GM23338 (cell line): Measurements from ENCODE around the gene NCKAP5. TPM values are rescaled to one million over a fixed set of nuclear protein-coding genes. Genes with fewer than 3 reads are reported as not detected.

Experiments used
- ATAC-seq: fragments of 200-7000 bp; cut with Tn5 transposase; 3 replicates; pipeline ENCODE4 v1.9.1; 2020
- DNase-seq: peaks from one replicate; pipeline ENCODE4 v3.0.0-alpha.2; 2015; ENCODE audit warnings: low spot score
- H2AFZ ChIP-seq: fragments of 200-600 bp; sonication (generic); 2 replicates; pipeline ENCODE4 v1.8.0; 2016; ENCODE audit warnings: antibody characterized with exemption, mild to moderate bottlenecking, moderate library complexity
- H3F3A ChIP-seq: fragments of 200-600 bp; sonication (generic); replicated peaks from 2 replicates; pipeline ENCODE4 v1.8.0; 2017; ENCODE audit warnings: antibody characterized with exemption, mixed run types, low read depth
- H3K27ac ChIP-seq: fragments of 200-600 bp; sonication (generic); 2 replicates; pipeline ENCODE4 v1.6.1; 2016; ENCODE audit warnings: low read depth
- H3K27me3 ChIP-seq: fragments of 200-600 bp; sonication (generic); 2 replicates; pipeline ENCODE4 v1.8.0; 2016; ENCODE audit warnings: mild to moderate bottlenecking, mixed run types, moderate library complexity; ENCODE audit not compliant: insufficient read depth
- H3K36me3 ChIP-seq: fragments of 200-600 bp; sonication (generic); 2 replicates; pipeline ENCODE4 v1.8.0; 2016; ENCODE audit warnings: mild to moderate bottlenecking; ENCODE audit not compliant: insufficient read depth
- H3K4me1 ChIP-seq: fragments of 200-600 bp; sonication (generic); 2 replicates; pipeline ENCODE4 v1.8.0; 2016; ENCODE audit warnings: mild to moderate bottlenecking, moderate library complexity; ENCODE audit not compliant: insufficient read depth
- H3K4me2 ChIP-seq: fragments of 200-600 bp; sonication (generic); 2 replicates; pipeline ENCODE4 v1.7.1; 2017; ENCODE audit warnings: mixed run types
- H3K4me3 ChIP-seq: fragments of 200-600 bp; sonication (generic); 2 replicates; pipeline ENCODE4 v1.6.1; 2016; ENCODE audit warnings: mixed run types
- H3K79me2 ChIP-seq: fragments of 200-600 bp; sonication (generic); replicated peaks from 2 replicates; pipeline ENCODE4 v1.8.0; 2017; ENCODE audit warnings: mild to moderate bottlenecking; ENCODE audit not compliant: insufficient read depth
- H3K9me2 ChIP-seq: fragments of 200-600 bp; sonication (generic); 2 replicates; pipeline ENCODE4 v1.8.0; 2017; ENCODE audit not compliant: insufficient read depth
- H4K20me1 ChIP-seq: fragments of 200-600 bp; sonication (generic); replicated peaks from 2 replicates; pipeline ENCODE4 v1.8.0; 2017; ENCODE audit warnings: mild to moderate bottlenecking; ENCODE audit not compliant: insufficient read depth
- H3K27ac Mint-ChIP-seq: 2 replicates; pipeline ENCODE4 v1.8.0; 2020; ENCODE audit warnings: inconsistent platforms, mild to moderate bottlenecking, moderate library complexity, mixed read lengths
- H3K27me3 Mint-ChIP-seq: 3 replicates; pipeline ENCODE4 v1.8.0; 2022; ENCODE audit warnings: low read depth, mild to moderate bottlenecking, moderate library complexity, mixed read lengths, inconsistent platforms; ENCODE audit not compliant: insufficient read depth, poor library complexity
- H3K36me3 Mint-ChIP-seq: 3 replicates; pipeline ENCODE4 v1.8.0; 2021; ENCODE audit warnings: low read depth, mild to moderate bottlenecking, inconsistent platforms, moderate library complexity, mixed read lengths
- H3K4me1 Mint-ChIP-seq: 3 replicates; pipeline ENCODE4 v1.8.0; 2020; ENCODE audit warnings: mild to moderate bottlenecking, inconsistent platforms, mixed read lengths
- H3K4me3 Mint-ChIP-seq: 3 replicates; pipeline ENCODE4 v1.8.0; 2021; ENCODE audit warnings: moderate library complexity, mild to moderate bottlenecking, inconsistent platforms, mixed read lengths
- H3K9me3 Mint-ChIP-seq: 3 replicates; pipeline ENCODE4 v1.8.0; 2020; ENCODE audit warnings: moderate library complexity, mild to moderate bottlenecking, inconsistent platforms, mixed read lengths
- CREB1 ChIP-seq: fragments of 250-450 bp; sonication (Bioruptor Pico); IDR thresholded peaks from 2 replicates; pipeline ENCODE4 v1.5.0; 2020; ENCODE audit warnings: low read depth, mild to moderate bottlenecking, moderate library complexity
- CTCF ChIP-seq, 2 experiments: fragments of 200-600 bp in 1 of 2; sonication (generic) in 1 of 2; conservative IDR thresholded peaks; 2 replicates each; pipeline versions ENCODE4 v1.5.1 to v1.6.1; 2016 to 2017; ENCODE audit warnings: antibody characterized with exemption in 2 of 2, low read depth in 2 of 2, mild to moderate bottlenecking in 2 of 2, moderate library complexity in 1 of 2
- EZH2phosphoT487 ChIP-seq: fragments of 200-600 bp; sonication (generic); IDR thresholded peaks from one replicate; pipeline ENCODE4 v1.8.1; 2018; ENCODE audit warnings: antibody characterized with exemption; ENCODE audit not compliant: unreplicated experiment
- NANOG ChIP-seq: IDR thresholded peaks from 2 replicates; pipeline ENCODE4 v1.6.1; 2016; ENCODE audit warnings: antibody characterized with exemption, borderline replicate concordance
- STAT1 ChIP-seq: IDR thresholded peaks from one replicate; pipeline ENCODE4 v1.6.1; 2016; ENCODE audit warnings: antibody characterized with exemption; ENCODE audit not compliant: unreplicated experiment
- ZNF331 ChIP-seq: fragments of 250-450 bp; sonication (Bioruptor Pico); IDR thresholded peaks from 2 replicates; pipeline ENCODE4 v1.5.0; 2020; ENCODE audit warnings: low read depth, mild to moderate bottlenecking, moderate library complexity
- polyA plus RNA-seq: library from polyadenylated mRNA; unstranded; fragments of >200 nt; fragmentation: Nextera tagmentation; extraction: Ambion mirVana; gene quantifications from 2 replicates; pipeline ENCODE4 v1.2.1, GENCODE V29; 2016
- total RNA-seq: library from RNA; depleted of rRNA; stranded (reverse); fragments of >200 nt; shearing (Covaris generic); gene quantifications from 2 replicates; pipeline ENCODE4 v1.2.3, GENCODE V29; 2014
- TF ChIP-seq, protein P1 (sequence below): fragments of 250-450 bp; sonication (Bioruptor Pico); IDR thresholded peaks from 2 replicates; pipeline ENCODE4 v1.5.0; 2020; ENCODE audit warnings: mild to moderate bottlenecking, moderate library complexity

Gene NCKAP5
- total and polyA plus RNA-seq, 2 experiments from 2014 or later: 0.34 to 0.73 TPM

DNA sequence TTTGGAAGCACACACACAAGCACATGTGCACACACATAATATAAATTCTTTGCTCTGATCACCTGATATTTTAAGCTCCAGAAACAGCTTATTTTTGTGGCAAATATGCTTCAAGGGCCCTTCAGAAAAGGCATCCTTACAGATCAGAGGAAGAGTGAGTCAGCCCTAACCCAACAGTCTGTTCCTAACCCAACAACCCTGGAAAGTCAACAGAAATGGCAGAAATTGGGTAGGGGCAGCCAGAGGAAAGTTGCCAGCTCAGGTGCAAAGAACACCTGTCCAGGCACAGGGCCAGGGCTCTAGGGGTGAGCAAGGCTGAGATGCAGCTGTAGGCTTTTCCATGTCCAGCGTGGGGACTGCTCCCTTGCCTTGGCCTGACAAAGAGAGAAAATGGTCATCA lies 6.4 kb upstream of the NCKAP5 start (continued):
- TF ChIP-seq CTCF (conservative IDR thresholded peaks at IDR 0.05; ENCODE audit: low read depth in 2 of 2) (no peak), CREB1 (CRISPR knock-in tag) (no peak)

GRCh38 chr2:133574186-133574585 lies 5.9 kb upstream of the NCKAP5 start:
- Histone ChIP-seq H3K27me3 (no peaks in the 10 kb centered on the region), H3K4me2 (no peak overlapping the region), H3K4me3 (no peak overlapping the region), H3K79me2 (no peaks in the 10 kb centered on the region), H2AFZ (peak overlapping the region; percentile 28), H3K36me3 (no peaks in the 10 kb centered on the region), H4K20me1 (no peaks in the 10 kb centered on the region), H3K9me2 (peaks cover 13% of the 10 kb centered on the region), H3K27ac (no peak overlapping the region), H3K4me1 (peaks cover 30% of the 10 kb centered on the region), H3F3A (no peaks in the 10 kb centered on the region)
- no peaks in the 10 kb centered on the region for H3K36me3 Mint-ChIP-seq
- H3K4me1 Mint-ChIP-seq: peaks cover 43% of the 10 kb centered on the region
- no peak for ATAC-seq
- no peaks in the 10 kb centered on the region for H3K27me3 Mint-ChIP-seq
- no peak overlapping the region for H3K27ac Mint-ChIP-seq
- DNase-seq: no peak
- no peak for TF ChIP-seq CREB1 (CRISPR knock-in tag)
- H3K9me3 Mint-ChIP-seq: no peaks in the 10 kb centered on the region
- H3K4me3 Mint-ChIP-seq: no peak overlapping the region

- Mint-ChIP-seq H3K27ac (no peak overlapping the region), H3K4me1 (peaks cover 47% of the 10 kb centered on the region)
- H3K27ac ChIP-seq: no peak overlapping the region
Observed at GRCh38 chr2:133573491-133574162, 5.4 kb upstream of the NCKAP5 start.

More at GRCh38 chr2:133573491-133574162, 5.4 kb upstream of the NCKAP5 start:
- Histone ChIP-seq H3F3A (no peaks in the 10 kb centered on the region), H3K4me1 (peaks cover 36% of the 10 kb centered on the region), H4K20me1 (no peaks in the 10 kb centered on the region), H3K9me2 (peaks cover 13% of the 10 kb centered on the region), H3K4me2 (no peak overlapping the region), H2AFZ (peak overlapping the region; percentile 28), H3K4me3 (no peak overlapping the region), H3K36me3 (no peaks in the 10 kb centered on the region), H3K27me3 (no peaks in the 10 kb centered on the region), H3K79me2 (no peaks in the 10 kb centered on the region)
- TF ChIP-seq ZNF331 (CRISPR knock-in tag) (no peak), EZH2phosphoT487 (no peak), STAT1 (no peak), NANOG (no peak)
- TF ChIP-seq, protein P1, sequence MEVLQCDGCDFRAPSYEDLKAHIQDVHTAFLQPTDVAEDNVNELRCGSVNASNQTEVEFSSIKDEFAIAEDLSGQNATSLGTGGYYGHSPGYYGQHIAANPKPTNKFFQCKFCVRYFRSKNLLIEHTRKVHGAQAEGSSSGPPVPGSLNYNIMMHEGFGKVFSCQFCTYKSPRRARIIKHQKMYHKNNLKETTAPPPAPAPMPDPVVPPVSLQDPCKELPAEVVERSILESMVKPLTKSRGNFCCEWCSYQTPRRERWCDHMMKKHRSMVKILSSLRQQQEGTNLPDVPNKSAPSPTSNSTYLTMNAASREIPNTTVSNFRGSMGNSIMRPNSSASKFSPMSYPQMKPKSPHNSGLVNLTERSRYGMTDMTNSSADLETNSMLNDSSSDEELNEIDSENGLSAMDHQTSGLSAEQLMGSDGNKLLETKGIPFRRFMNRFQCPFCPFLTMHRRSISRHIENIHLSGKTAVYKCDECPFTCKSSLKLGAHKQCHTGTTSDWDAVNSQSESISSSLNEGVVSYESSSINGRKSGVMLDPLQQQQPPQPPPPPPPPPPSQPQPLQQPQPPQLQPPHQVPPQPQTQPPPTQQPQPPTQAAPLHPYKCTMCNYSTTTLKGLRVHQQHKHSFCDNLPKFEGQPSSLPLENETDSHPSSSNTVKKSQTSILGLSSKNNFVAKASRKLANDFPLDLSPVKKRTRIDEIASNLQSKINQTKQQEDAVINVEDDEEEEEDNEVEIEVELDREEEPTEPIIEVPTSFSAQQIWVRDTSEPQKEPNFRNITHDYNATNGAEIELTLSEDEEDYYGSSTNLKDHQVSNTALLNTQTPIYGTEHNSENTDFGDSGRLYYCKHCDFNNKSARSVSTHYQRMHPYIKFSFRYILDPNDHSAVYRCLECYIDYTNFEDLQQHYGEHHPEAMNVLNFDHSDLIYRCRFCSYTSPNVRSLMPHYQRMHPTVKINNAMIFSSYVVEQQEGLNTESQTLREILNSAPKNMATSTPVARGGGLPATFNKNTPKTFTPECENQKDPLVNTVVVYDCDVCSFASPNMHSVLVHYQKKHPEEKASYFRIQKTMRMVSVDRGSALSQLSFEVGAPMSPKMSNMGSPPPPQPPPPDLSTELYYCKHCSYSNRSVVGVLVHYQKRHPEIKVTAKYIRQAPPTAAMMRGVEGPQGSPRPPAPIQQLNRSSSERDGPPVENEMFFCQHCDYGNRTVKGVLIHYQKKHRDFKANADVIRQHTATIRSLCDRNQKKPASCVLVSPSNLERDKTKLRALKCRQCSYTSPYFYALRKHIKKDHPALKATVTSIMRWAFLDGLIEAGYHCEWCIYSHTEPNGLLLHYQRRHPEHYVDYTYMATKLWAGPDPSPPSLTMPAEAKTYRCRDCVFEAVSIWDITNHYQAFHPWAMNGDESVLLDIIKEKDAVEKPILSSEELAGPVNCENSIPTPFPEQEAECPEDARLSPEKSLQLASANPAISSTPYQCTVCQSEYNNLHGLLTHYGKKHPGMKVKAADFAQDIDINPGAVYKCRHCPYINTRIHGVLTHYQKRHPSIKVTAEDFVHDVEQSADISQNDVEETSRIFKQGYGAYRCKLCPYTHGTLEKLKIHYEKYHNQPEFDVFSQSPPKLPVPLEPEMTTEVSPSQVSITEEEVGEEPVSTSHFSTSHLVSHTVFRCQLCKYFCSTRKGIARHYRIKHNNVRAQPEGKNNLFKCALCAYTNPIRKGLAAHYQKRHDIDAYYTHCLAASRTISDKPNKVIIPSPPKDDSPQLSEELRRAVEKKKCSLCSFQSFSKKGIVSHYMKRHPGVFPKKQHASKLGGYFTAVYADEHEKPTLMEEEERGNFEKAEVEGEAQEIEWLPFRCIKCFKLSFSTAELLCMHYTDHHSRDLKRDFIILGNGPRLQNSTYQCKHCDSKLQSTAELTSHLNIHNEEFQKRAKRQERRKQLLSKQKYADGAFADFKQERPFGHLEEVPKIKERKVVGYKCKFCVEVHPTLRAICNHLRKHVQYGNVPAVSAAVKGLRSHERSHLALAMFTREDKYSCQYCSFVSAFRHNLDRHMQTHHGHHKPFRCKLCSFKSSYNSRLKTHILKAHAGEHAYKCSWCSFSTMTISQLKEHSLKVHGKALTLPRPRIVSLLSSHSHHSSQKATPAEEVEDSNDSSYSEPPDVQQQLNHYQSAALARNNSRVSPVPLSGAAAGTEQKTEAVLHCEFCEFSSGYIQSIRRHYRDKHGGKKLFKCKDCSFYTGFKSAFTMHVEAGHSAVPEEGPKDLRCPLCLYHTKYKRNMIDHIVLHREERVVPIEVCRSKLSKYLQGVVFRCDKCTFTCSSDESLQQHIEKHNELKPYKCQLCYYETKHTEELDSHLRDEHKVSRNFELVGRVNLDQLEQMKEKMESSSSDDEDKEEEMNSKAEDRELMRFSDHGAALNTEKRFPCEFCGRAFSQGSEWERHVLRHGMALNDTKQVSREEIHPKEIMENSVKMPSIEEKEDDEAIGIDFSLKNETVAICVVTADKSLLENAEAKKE (CRISPR knock-in tag): no peak
- no peak overlapping the region for H3K4me3 Mint-ChIP-seq
- no peaks in the 10 kb centered on the region for H3K36me3 Mint-ChIP-seq
- H3K9me3 Mint-ChIP-seq: no peaks in the 10 kb centered on the region
- H3K27me3 Mint-ChIP-seq: no peaks in the 10 kb centered on the region
- DNase-seq: no peak
- no peak for ATAC-seq
